Right lobe of liver (tissue), 6 donors: ENCODE data around the gene P2RY14. TPM values are rescaled to one million over a fixed set of nuclear protein-coding genes. Genes with fewer than 3 reads are reported as not detected.
A peak's percentile ranks its signal among the peaks of the same experiment; 100 is the strongest.

Experiments
- ATAC-seq, 4 donors: fragments of 200-7000 bp; cut with Tn5 transposase; one replicate each; pipeline ENCODE4 v1.9.1; 2020; ENCODE audit warnings: mild to moderate bottlenecking in 4 of 4, moderate library complexity in 4 of 4
- DNase-seq, 3 donors: peaks; one replicate each; pipeline ENCODE4 v3.0.0-alpha.2; 2020
- H3K27ac ChIP-seq, 3 donors: fragments of 200-600 bp; one replicate each; pipeline ENCODE4 v1.8.0; 2022
- H3K27me3 ChIP-seq, 2 donors: fragments of 200-600 bp; one replicate each; pipeline ENCODE4 v1.8.0; 2022
- H3K36me3 ChIP-seq, 4 donors: fragments of 200-600 bp; sonication (generic) in 1 of 4; one replicate each; pipeline versions ENCODE4 v1.5.1 to v1.8.0; 2017 to 2022; ENCODE audit warnings: control low read depth in 1 of 4
- H3K4me1 ChIP-seq, 4 donors: fragments of 200-600 bp; sonication (generic) in 1 of 4; one replicate each; pipeline versions ENCODE4 v1.5.1 to v1.8.0; 2017 to 2022; ENCODE audit warnings: control low read depth in 1 of 4
- H3K4me3 ChIP-seq, 3 donors: fragments of 200-600 bp; one replicate each; pipeline ENCODE4 v1.8.0; 2022
- H3K9me3 ChIP-seq, 4 donors: fragments of 200-600 bp; sonication (generic) in 1 of 4; one replicate each; pipeline versions ENCODE4 v1.5.1 to v1.8.0; 2017 to 2022; ENCODE audit warnings: control low read depth in 1 of 4
- POLR2A ChIP-seq: fragments of 450-650 bp; IDR thresholded peaks from one replicate; pipeline ENCODE4 v1.6.1; 2017; ENCODE audit warnings: antibody characterized with exemption, mild to moderate bottlenecking
- WGBS: methylation state at CpG from one replicate; pipeline ENCODE4 v1.1.6; 2018; ENCODE audit warnings: low coverage, low lambda C conversion rate; ENCODE audit not compliant: insufficient coverage; ENCODE audit errors: missing lambda C conversion rate; 5-methylcytosine and 5-hydroxymethylcytosine counted together
- intact Hi-C, 2 donors: fragments of 100-400 bp; cut with DNase I; formaldehyde crosslinking; loops; one replicate each; pipeline versions ENCODE4 v1.11.2 to v1.14.1; 2022
- total RNA-seq, 6 experiments: library from RNA; depleted of rRNA in 2 of 6; stranded (reverse); fragments of >200 nt in 2 of 6; fragmentation: NEBNext Ultra II Directional in 3 of 6; extraction: Animal tissue kit (Norgen Biotek cat#: 25700) in 3 of 6; gene quantifications; one replicate each; pipeline versions ENCODE4 v1.1.0 to v1.2.4, GENCODE V29; 2016 to 2023
- TF ChIP-seq, protein P1 (sequence below), 4 donors: fragments of 200-600 bp in 3 of 4; fragments of 450-650 bp in 1 of 4; IDR thresholded peaks; one replicate each; pipeline versions ENCODE4 v1.5.1 to v1.8.0; 2016 to 2022; ENCODE audit warnings: antibody characterized with exemption in 4 of 4, mild to moderate bottlenecking in 2 of 4
- donor health status: DM: no; HTN: yes; CAD: no.
- donor health status: DM: no; HTN: no; CAD: no.
- donor health status: DM: no; HTN: no; CAD: no.
- donor health status: DM: no; HTN: yes; CAD: no.
- donor health status: DM: no; HTN: yes; CAD: no.

P2RY14 gene
- total RNA-seq, 6 experiments from 2014 or later: 0.12 to 0.18 (median 0.12) TPM; not detected in 3

- TF ChIP-seq POLR2A: no peak
- TF ChIP-seq, protein P1, sequence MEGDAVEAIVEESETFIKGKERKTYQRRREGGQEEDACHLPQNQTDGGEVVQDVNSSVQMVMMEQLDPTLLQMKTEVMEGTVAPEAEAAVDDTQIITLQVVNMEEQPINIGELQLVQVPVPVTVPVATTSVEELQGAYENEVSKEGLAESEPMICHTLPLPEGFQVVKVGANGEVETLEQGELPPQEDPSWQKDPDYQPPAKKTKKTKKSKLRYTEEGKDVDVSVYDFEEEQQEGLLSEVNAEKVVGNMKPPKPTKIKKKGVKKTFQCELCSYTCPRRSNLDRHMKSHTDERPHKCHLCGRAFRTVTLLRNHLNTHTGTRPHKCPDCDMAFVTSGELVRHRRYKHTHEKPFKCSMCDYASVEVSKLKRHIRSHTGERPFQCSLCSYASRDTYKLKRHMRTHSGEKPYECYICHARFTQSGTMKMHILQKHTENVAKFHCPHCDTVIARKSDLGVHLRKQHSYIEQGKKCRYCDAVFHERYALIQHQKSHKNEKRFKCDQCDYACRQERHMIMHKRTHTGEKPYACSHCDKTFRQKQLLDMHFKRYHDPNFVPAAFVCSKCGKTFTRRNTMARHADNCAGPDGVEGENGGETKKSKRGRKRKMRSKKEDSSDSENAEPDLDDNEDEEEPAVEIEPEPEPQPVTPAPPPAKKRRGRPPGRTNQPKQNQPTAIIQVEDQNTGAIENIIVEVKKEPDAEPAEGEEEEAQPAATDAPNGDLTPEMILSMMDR (IDR thresholded peaks at IDR 0.05): no peak
- no peaks in the 10 kb centered on the region for H3K27me3 ChIP-seq
- no peak overlapping the region for H3K27ac ChIP-seq
Observed at GRCh38 chr3:151267066-151267465, 11.3 kb downstream of the P2RY14 start.

GRCh38 chr3:151265866-151266265 is 12.5 kb downstream of the P2RY14 start:
- Histone ChIP-seq H3K4me3 (no peak overlapping the region), H3K36me3 (no peaks in the 10 kb centered on the region), H3K27me3 (no peaks in the 10 kb centered on the region), H3K4me1 (no peaks in the 10 kb centered on the region), H3K9me3 (no peaks in the 10 kb centered on the region), H3K27ac (no peak overlapping the region)
- ATAC-seq (peak in 3 of 4 donors; percentile 44 to 54 (median 52)), DNase-seq (no peak)
- WGBS: 63% methylated on average over 5 of the region's 5 CpGs
- no peak for TF ChIP-seq POLR2A
- TF ChIP-seq, protein P1 (IDR thresholded peaks at IDR 0.05): no peak
- intact Hi-C loops: no loop called here

More at GRCh38 chr3:151267066-151267465, 11.3 kb downstream of the P2RY14 start:
- ATAC-seq: no peak
- DNase-seq: no peak
- intact Hi-C loops: no loop called here
- WGBS: 92% methylated on average over 1 of the region's 1 CpG
- Histone ChIP-seq H3K36me3 (no peaks in the 10 kb centered on the region), H3K9me3 (no peaks in the 10 kb centered on the region), H3K4me1 (no peaks in the 10 kb centered on the region), H3K4me3 (no peak overlapping the region)

- intact Hi-C loops: no loop called here
- no peak overlapping the region for H3K4me3 ChIP-seq
- TF ChIP-seq, protein P1 (IDR thresholded peaks at IDR 0.05): no peak
- 60% methylated on average over 5 of the region's 5 CpGs for WGBS
- no peaks in the 10 kb centered on the region for H3K36me3 ChIP-seq
- DNase-seq (no peak), ATAC-seq (no peak)
- H3K27ac ChIP-seq: no peak overlapping the region
- H3K4me1 ChIP-seq: no peaks in the 10 kb centered on the region
- H3K27me3 ChIP-seq: no peaks in the 10 kb centered on the region
- H3K9me3 ChIP-seq: no peaks in the 10 kb centered on the region
Observed at GRCh38 chr3:151265166-151265565, 13.2 kb downstream of the P2RY14 start.

DNA sequence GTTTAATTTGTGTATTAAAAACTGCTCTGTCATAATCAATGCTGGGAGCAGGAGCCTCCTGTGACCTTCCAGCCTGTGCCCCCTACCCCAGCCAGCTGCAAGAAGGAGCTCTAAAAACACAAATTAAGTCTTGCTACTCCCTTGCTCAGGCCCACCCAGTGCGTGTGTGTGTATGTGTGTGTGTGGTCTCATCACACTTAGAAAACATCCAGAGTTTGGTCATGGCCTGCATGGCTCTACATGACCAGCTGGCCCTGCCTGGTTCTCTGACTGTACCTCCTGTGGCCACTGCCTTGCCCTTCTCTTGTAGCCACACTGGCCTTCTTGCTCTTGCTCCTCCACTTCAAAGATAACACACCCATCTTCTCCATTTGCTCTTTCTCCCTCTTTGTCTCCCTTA is 13.7 kb downstream of the P2RY14 start:
- Histone ChIP-seq H3K4me3 (no peak overlapping the region), H3K27ac (no peak overlapping the region), H3K27me3 (no peaks in the 10 kb centered on the region), H3K36me3 (no peaks in the 10 kb centered on the region), H3K4me1 (no peaks in the 10 kb centered on the region), H3K9me3 (no peaks in the 10 kb centered on the region)
- TF ChIP-seq, protein P1 (IDR thresholded peaks at IDR 0.05): no peak
- WGBS: no CpG with 5 or more reads among the region's 1 CpG
- ATAC-seq (no peak), DNase-seq (no peak)
- intact Hi-C loops: no loop called here
